ENCODE measurements around the gene SMURF2. TPM values are rescaled to one million over a fixed set of nuclear protein-coding genes. Genes with fewer than 3 reads are reported as not detected.
"Not testable (repeated sequence)": the region's sequence is repeated elsewhere in the genome, so short reads cannot be mapped to it uniquely, and the experiment has no call there.

The SMURF2 gene
- total RNA-seq, 3 donors from 2014 or later = 27.2 to 48.3 (median 28.6) TPM

DNA sequence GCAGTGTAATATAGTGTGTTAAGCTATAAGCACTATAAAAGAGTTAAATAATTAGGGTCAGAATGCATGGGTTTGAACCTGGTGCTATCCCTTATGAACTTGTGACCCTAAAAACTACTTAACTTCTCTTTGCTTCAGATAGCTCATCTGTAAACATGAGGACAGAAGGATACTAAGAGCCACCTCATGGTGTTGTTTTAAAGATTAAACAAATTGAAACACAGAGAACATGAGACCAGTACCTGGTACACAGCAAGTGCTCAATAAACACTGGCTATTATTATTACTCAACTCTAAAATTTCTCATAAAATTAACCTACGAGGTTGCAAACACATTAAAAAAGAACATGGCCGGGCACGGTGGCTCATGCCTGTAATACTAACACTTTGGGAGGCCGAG lies 43.3 kb downstream of the SMURF2 start:
- DNase-seq (ENCODE audit: low spot score in 2 of 2) = no peak
- H3K9me3 ChIP-seq = no peaks in the 10 kb centered on the region
- TF ChIP-seq, protein P1, sequence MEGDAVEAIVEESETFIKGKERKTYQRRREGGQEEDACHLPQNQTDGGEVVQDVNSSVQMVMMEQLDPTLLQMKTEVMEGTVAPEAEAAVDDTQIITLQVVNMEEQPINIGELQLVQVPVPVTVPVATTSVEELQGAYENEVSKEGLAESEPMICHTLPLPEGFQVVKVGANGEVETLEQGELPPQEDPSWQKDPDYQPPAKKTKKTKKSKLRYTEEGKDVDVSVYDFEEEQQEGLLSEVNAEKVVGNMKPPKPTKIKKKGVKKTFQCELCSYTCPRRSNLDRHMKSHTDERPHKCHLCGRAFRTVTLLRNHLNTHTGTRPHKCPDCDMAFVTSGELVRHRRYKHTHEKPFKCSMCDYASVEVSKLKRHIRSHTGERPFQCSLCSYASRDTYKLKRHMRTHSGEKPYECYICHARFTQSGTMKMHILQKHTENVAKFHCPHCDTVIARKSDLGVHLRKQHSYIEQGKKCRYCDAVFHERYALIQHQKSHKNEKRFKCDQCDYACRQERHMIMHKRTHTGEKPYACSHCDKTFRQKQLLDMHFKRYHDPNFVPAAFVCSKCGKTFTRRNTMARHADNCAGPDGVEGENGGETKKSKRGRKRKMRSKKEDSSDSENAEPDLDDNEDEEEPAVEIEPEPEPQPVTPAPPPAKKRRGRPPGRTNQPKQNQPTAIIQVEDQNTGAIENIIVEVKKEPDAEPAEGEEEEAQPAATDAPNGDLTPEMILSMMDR (IDR thresholded peaks at IDR 0.05) = no peak
- no peak for TF ChIP-seq POLR2AphosphoS5 (IDR thresholded peaks at IDR 0.05)
- TF ChIP-seq POLR2A (IDR thresholded peaks at IDR 0.05) = no peak
- no peaks in the 10 kb centered on the region for H3K36me3 ChIP-seq
- intact Hi-C loops (cut with DNase I; ENCODE audit: low total_unique reads) = no loop called here
- H3K4me3 ChIP-seq = no peak overlapping the region
- H3K27ac ChIP-seq = no peak overlapping the region
- H3K4me1 ChIP-seq = no peaks in the 10 kb centered on the region
- no peaks in the 10 kb centered on the region for H3K27me3 ChIP-seq

DNA sequence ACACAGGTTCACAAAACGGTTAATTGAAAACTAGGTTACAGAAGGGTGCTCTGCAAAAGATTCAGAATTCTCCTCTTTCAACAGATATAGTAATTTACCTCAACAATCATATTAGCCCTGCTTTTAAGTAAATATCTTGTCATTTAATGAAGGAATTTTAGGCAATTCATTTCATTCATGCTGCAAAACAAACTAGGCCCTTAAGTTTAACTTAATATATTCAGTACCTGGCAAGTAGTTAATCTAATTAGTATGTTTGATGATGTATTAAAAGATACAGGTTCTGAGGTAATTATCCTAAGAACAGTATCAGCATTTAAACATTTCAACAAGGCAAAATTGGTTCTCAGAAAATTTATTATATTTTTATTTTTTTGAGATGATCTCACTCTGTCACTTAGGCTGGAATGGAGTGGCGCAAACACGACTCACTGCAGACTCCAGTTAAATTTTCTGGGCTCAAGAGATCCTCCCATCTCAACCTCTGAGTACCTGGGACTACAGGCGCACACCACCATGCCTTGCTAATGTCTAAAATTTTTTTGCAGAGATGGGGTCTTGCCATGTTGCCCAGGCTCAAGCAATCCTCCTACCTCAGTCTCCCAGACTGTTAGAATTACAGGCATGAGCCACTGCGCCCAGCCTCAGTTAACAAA lies 44.9 kb downstream of the SMURF2 start:
- H3K27me3 ChIP-seq = no peaks in the 10 kb centered on the region
- no peaks in the 10 kb centered on the region for H3K4me1 ChIP-seq
- H3K4me3 ChIP-seq = no peak overlapping the region
- H3K27ac ChIP-seq = no peak overlapping the region
- intact Hi-C loops (cut with DNase I; ENCODE audit: low total_unique reads) = no loop called here
- TF ChIP-seq, protein P1 (IDR thresholded peaks at IDR 0.05) = no peak
- TF ChIP-seq POLR2AphosphoS5 (IDR thresholded peaks at IDR 0.05) = no peak
- no peak for TF ChIP-seq POLR2A (IDR thresholded peaks at IDR 0.05)
- no peak for DNase-seq (ENCODE audit: low spot score in 2 of 2)
- no peaks in the 10 kb centered on the region for H3K36me3 ChIP-seq
- no peaks in the 10 kb centered on the region for H3K9me3 ChIP-seq

DNA sequence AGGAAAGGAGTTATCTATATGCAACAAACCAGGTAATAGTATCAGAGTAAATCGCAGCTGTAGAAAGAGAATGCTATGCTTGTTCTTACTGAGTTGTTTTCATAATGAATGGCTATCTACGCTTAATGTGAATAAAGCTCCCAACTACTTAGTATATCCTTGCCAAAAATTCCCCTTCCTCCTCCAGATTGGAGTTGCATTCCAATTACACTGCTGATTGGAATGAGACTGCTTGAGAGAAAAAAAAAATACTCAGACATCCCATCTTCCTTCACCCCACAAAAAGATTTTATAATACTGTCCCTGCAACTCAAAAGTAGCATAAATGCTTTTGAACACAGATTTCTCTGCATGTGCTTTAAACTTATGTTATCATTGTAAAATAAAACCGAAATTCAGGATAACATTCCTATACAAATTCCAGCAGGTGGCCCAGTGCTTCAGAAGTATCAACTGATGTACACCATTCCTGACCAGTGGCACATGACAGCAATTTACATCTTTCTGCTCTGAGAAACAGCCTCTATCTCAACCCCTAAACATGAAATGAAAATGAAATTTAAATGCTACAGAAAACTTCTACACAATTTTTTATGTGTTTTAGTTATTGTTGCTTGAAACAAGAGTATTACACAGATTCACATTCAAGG lies 47.0 kb downstream of the SMURF2 start:
- H3K27me3 ChIP-seq = no peaks in the 10 kb centered on the region
- no peak overlapping the region for H3K4me3 ChIP-seq
- no peaks in the 10 kb centered on the region for H3K4me1 ChIP-seq
- TF ChIP-seq POLR2A (IDR thresholded peaks at IDR 0.05) (no peak), POLR2AphosphoS5 (IDR thresholded peaks at IDR 0.05) (no peak)
- TF ChIP-seq, protein P1 (IDR thresholded peaks at IDR 0.05) = no peak
- DNase-seq (ENCODE audit: low spot score in 2 of 2) = no peak
- no peaks in the 10 kb centered on the region for H3K36me3 ChIP-seq
- H3K27ac ChIP-seq = no peak overlapping the region
- H3K9me3 ChIP-seq = no peaks in the 10 kb centered on the region
- intact Hi-C loops (cut with DNase I; ENCODE audit: low total_unique reads) = no loop called here

DNA sequence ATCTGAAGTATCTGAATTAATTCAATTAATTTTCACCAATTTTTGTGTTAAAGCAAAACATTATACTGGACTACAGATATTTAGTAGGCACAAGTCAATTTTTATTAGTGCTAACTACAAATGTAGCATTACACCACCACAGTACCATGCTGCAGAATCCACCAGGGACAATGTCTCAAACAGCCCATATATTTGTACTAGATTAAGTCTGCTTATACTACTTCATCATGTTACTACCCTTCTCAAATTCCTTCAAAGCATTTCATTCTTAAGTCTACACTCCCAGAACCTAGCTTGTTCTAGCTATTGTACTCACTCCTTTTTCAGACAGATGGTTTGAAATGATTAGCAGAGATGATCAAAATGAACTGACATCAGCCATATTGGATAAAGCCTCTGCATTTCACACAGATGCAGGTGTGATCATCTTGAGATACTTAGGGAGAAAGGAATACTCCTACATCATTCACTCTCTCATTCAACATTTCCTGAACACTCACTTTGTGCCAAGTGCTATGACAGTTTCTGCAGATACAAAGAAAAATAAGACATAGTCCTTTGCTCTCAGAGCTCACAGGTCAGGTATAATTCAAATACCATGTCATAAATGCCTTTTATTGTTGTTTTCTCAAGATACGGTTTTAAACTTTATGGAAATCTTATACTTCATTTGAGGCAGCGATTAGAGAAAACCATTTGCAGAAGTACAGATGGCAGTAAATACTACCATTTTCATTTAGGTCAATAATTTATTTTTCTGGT lies 47.7 kb downstream of the SMURF2 start:
- no peak overlapping the region for H3K4me3 ChIP-seq
- H3K9me3 ChIP-seq = no peaks in the 10 kb centered on the region
- H3K27ac ChIP-seq = no peak overlapping the region
- TF ChIP-seq, protein P1 (IDR thresholded peaks at IDR 0.05) = no peak
- no peak for TF ChIP-seq POLR2AphosphoS5 (IDR thresholded peaks at IDR 0.05)
- no peak for TF ChIP-seq POLR2A (IDR thresholded peaks at IDR 0.05)
- H3K36me3 ChIP-seq = no peaks in the 10 kb centered on the region
- DNase-seq (ENCODE audit: low spot score in 2 of 2) = no peak
- no peaks in the 10 kb centered on the region for H3K27me3 ChIP-seq
- H3K4me1 ChIP-seq = no peaks in the 10 kb centered on the region
- intact Hi-C loops (cut with DNase I; ENCODE audit: low total_unique reads) = no loop called here

DNA sequence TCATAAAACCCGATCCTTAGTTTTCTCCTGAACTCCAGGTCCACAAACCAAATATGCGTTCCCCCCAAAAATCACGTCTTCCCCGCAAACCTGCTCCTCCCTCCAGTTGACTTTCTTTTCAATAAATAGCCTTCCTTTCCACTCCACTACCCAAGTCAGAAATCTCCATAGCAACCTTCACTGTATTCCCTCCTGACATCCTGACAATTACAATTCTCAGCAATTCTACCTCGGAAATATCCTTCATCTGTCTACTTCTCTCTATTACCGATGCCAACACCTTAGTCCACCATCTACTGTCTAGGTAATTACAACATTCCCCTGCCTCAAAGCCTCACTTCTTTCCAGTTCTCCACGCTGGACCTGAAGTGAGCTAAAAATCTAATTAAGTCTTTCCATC lies 50.7 kb downstream of the SMURF2 start:
- intact Hi-C loops (cut with DNase I; ENCODE audit: low total_unique reads) = no loop called here
- DNase-seq (ENCODE audit: low spot score in 2 of 2) = no peak
- no peaks in the 10 kb centered on the region for H3K9me3 ChIP-seq
- TF ChIP-seq, protein P1 (IDR thresholded peaks at IDR 0.05) = no peak
- TF ChIP-seq POLR2A (IDR thresholded peaks at IDR 0.05) (no peak), POLR2AphosphoS5 (IDR thresholded peaks at IDR 0.05) (no peak)
- no peak overlapping the region for H3K4me3 ChIP-seq
- no peak overlapping the region for H3K27ac ChIP-seq
- no peaks in the 10 kb centered on the region for H3K4me1 ChIP-seq
- H3K27me3 ChIP-seq = no peaks in the 10 kb centered on the region
- no peaks in the 10 kb centered on the region for H3K36me3 ChIP-seq

DNA sequence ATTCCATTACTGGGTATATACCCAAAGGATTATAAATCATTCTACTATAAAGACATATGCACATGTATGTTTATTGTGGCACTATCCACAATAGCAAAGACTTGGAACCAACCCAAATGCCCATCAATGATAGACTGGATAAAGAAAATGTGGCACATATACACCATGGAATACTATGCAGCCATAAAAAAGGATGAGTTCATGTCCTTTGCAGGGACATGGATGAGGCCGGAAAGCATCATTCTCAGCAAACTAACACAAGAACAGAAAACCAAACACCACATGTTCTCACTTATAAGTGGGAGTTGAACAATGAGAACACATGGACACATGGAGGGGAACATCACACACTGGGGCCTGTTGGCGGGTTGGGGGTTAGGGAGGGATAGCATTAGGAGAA lies 51.9 kb downstream of the SMURF2 start:
- H3K27me3 ChIP-seq; H3K36me3 ChIP-seq; H3K27ac ChIP-seq; H3K4me3 ChIP-seq; H3K9me3 ChIP-seq; DNase-seq (ENCODE audit: low spot score in 2 of 2); intact Hi-C loops (cut with DNase I; ENCODE audit: low total_unique reads); H3K4me1 ChIP-seq: not testable (repeated sequence)

All from breast epithelium (tissue), 4 donors.